H1 (cell line): ENCODE results near the gene ZFR. TPM values are rescaled to one million over a fixed set of nuclear protein-coding genes. Genes with fewer than 3 reads are reported as not detected.

Experiments used
- CTCF ChIA-PET: fragments of 300-600 bp; sonication (Branson Sonifier 250); formaldehyde crosslinking; loops from one replicate; lab custom pipeline; 2021; ENCODE audit not compliant: partially characterized antibody; lab: Charles Lee
- POLR2A ChIA-PET: fragments of 300-600 bp; sonication (Branson Sonifier 250); formaldehyde crosslinking; loops from one replicate; lab custom pipeline; 2021; ENCODE audit warnings: inconsistent platforms; ENCODE audit not compliant: partially characterized antibody; lab: Charles Lee
- DNase-seq, 2 experiments: peaks; one replicate each; pipeline versions ENCODE4 v3.0.0 to v3.0.0-alpha.2; 2010 to 2022; ENCODE audit warnings: low spot score in 2 of 2, low read depth in 1 of 2, mixed read lengths in 1 of 2
- FAIRE-seq: peaks from 2 replicates; lab custom pipeline; 2011; peaks lifted over from hg19 to GRCh38; lab: Jason Lieb, UNC
- H2AFZ ChIP-seq: 2 replicates; pipeline ENCODE4 v1.8.1; 2012; ENCODE audit warnings: low read length, inconsistent platforms
- H2AK5ac ChIP-seq: 2 replicates; pipeline ENCODE4 v1.6.1; 2013; ENCODE audit warnings: low read depth, low read length
- H2BK120ac ChIP-seq: replicated peaks from 2 replicates; pipeline ENCODE3; 2013; ENCODE audit warnings: low read depth, low read length, inconsistent platforms
- H2BK12ac ChIP-seq: 2 replicates; pipeline ENCODE4 v1.6.1; 2013; ENCODE audit warnings: low read depth, low read length
- H2BK15ac ChIP-seq: 2 replicates; pipeline ENCODE4 v1.6.1; 2013; ENCODE audit warnings: low read length
- H2BK20ac ChIP-seq: 2 replicates; pipeline ENCODE4 v1.6.1; 2013; ENCODE audit warnings: low read length
- H2BK5ac ChIP-seq: 2 replicates; pipeline ENCODE4 v1.6.1; 2013; ENCODE audit warnings: low read depth, low read length
- H3K14ac ChIP-seq: 2 replicates; pipeline ENCODE4 v1.6.1; 2013; ENCODE audit warnings: inconsistent platforms; ENCODE audit not compliant: insufficient read length
- H3K18ac ChIP-seq: 2 replicates; pipeline ENCODE4 v1.6.1; 2013; ENCODE audit warnings: low read length; ENCODE audit errors: extremely low read depth
- H3K23ac ChIP-seq: 2 replicates; pipeline ENCODE4 v1.6.1; 2013; ENCODE audit warnings: inconsistent platforms; ENCODE audit not compliant: insufficient read length
- H3K23me2 ChIP-seq: 2 replicates; pipeline ENCODE4 v1.6.1; 2013; ENCODE audit warnings: low read depth, low read length
- H3K27ac ChIP-seq: 2 replicates; pipeline ENCODE4 v1.6.1; 2011; ENCODE audit warnings: low read depth, low read length, inconsistent platforms
- H3K27me3 ChIP-seq, 4 experiments: replicated peaks in 1 of 4; 1 replicate in 1 of 4; 2 replicates in 3 of 4; pipeline versions ENCODE4 v1.6.1 to v1.8.1; 2011 to 2013; ENCODE audit warnings: low read length in 3 of 4, mild to moderate bottlenecking in 3 of 4, inconsistent platforms in 2 of 4, mixed read lengths in 2 of 4, moderate library complexity in 1 of 4; ENCODE audit not compliant: control insufficient read depth in 3 of 4, insufficient read depth in 3 of 4; ENCODE audit errors: extremely low read depth in 1 of 4
- H3K36me3 ChIP-seq, 4 experiments: 2 replicates each; pipeline versions ENCODE4 v1.6.1 to v1.8.1; 2011 to 2013; ENCODE audit warnings: mild to moderate bottlenecking in 4 of 4, low read length in 3 of 4, moderate library complexity in 2 of 4, control low read depth in 1 of 4, inconsistent platforms in 1 of 4; ENCODE audit not compliant: insufficient read depth in 4 of 4, control insufficient read depth in 2 of 4
- H3K4ac ChIP-seq: replicated peaks from 2 replicates; pipeline ENCODE3; 2013; ENCODE audit warnings: low read length, low read depth, mixed read lengths, inconsistent platforms; ENCODE audit not compliant: insufficient read length
- H3K4me1 ChIP-seq, 4 experiments: replicated peaks in 1 of 4; 1 replicate in 1 of 4; 2 replicates in 3 of 4; pipeline versions ENCODE4 v1.6.1 to v1.8.1; 2011 to 2013; ENCODE audit warnings: low read length in 3 of 4, inconsistent platforms in 2 of 4, mixed read lengths in 1 of 4; ENCODE audit not compliant: insufficient read depth in 4 of 4, control insufficient read depth in 3 of 4
- H3K4me2 ChIP-seq, 2 experiments: 2 replicates each; pipeline versions ENCODE4 v1.6.1 to v1.8.1; 2011 to 2013; ENCODE audit warnings: low read depth in 2 of 2, low read length in 2 of 2, control low read depth in 1 of 2, inconsistent platforms in 1 of 2, mild to moderate bottlenecking in 1 of 2; ENCODE audit not compliant: insufficient read depth in 1 of 2
- H3K4me3 ChIP-seq, 4 experiments: fragments of 200-600, 300-600 bp in 1 of 4; sonication (generic), shearing (Covaris generic), sonication (Bioruptor Twin) in 1 of 4; 2 replicates each; pipeline versions ENCODE4 v1.5.1 to v1.8.1; 2011 to 2016; ENCODE audit warnings: low read length in 4 of 4, low read depth in 3 of 4, control low read depth in 2 of 4, inconsistent platforms in 2 of 4, mild to moderate bottlenecking in 2 of 4, mixed read lengths in 1 of 4, moderate library complexity in 1 of 4; ENCODE audit not compliant: insufficient read depth in 2 of 4; ENCODE audit errors: extremely low read depth in 1 of 4
- H3K56ac ChIP-seq: replicated peaks from 2 replicates; pipeline ENCODE3; 2013; ENCODE audit warnings: low read depth, mild to moderate bottlenecking, mixed read lengths, low read length, inconsistent platforms; ENCODE audit not compliant: insufficient read length
- H3K79me1 ChIP-seq: 2 replicates; pipeline ENCODE4 v1.6.1; 2013; ENCODE audit warnings: low read depth, low read length, control low read depth
- H3K79me2 ChIP-seq, 2 experiments: 2 replicates each; pipeline versions ENCODE4 v1.6.1 to v1.8.1; 2012 to 2013; ENCODE audit warnings: low read length in 2 of 2, mild to moderate bottlenecking in 2 of 2, inconsistent platforms in 1 of 2; ENCODE audit not compliant: insufficient read depth in 2 of 2, control insufficient read depth in 1 of 2
- H3K9ac ChIP-seq, 4 experiments: replicated peaks in 1 of 4; 1 replicate in 1 of 4; 2 replicates in 3 of 4; pipeline versions ENCODE4 v1.6.1 to v1.8.1; 2011 to 2013; ENCODE audit warnings: low read depth in 3 of 4, low read length in 3 of 4, control low read depth in 2 of 4, mild to moderate bottlenecking in 2 of 4, moderate library complexity in 2 of 4, inconsistent platforms in 1 of 4; ENCODE audit errors: extremely low read depth in 1 of 4
- H3K9me3 ChIP-seq, 2 experiments: 2 replicates each; pipeline versions ENCODE4 v1.6.1 to v1.8.1; 2012 to 2013; ENCODE audit warnings: mild to moderate bottlenecking in 2 of 2, moderate library complexity in 2 of 2, control low read depth in 1 of 2, inconsistent platforms in 1 of 2, low read depth in 1 of 2, low read length in 1 of 2, mixed read lengths in 1 of 2; ENCODE audit not compliant: insufficient read depth in 2 of 2
- H4K20me1 ChIP-seq, 2 experiments: replicated peaks in 1 of 2; 2 replicates each; pipeline versions ENCODE3 to v1.8.1; 2011 to 2013; ENCODE audit warnings: inconsistent platforms in 2 of 2, low read length in 2 of 2, mild to moderate bottlenecking in 1 of 2; ENCODE audit not compliant: insufficient read depth in 2 of 2, control insufficient read depth in 1 of 2
- H4K5ac ChIP-seq: 2 replicates; pipeline ENCODE4 v1.6.1; 2013; ENCODE audit warnings: low read length, low read depth, mixed read lengths, inconsistent platforms; ENCODE audit not compliant: insufficient read length
- H4K8ac ChIP-seq: 2 replicates; pipeline ENCODE4 v1.8.0; 2013; ENCODE audit warnings: mild to moderate bottlenecking, moderate library complexity, low read length, inconsistent platforms; ENCODE audit not compliant: insufficient read depth; ENCODE audit errors: extremely low read depth
- H4K91ac ChIP-seq: replicated peaks from 2 replicates; pipeline ENCODE3; 2013; ENCODE audit warnings: low read length, mixed read lengths, inconsistent platforms; ENCODE audit not compliant: insufficient read length
- ASH2L ChIP-seq: fragments of 200-600, 300-600 bp; sonication (generic); IDR thresholded peaks from one replicate; pipeline ENCODE4 v1.7.1; 2017; ENCODE audit warnings: low read length
- ATF2 ChIP-seq: IDR thresholded peaks from 2 replicates; pipeline ENCODE4 v1.6.1; 2012; ENCODE audit warnings: low read length, inconsistent platforms
- BRCA1 ChIP-seq: IDR thresholded peaks from 2 replicates; pipeline ENCODE4 v1.6.1; 2012; ENCODE audit warnings: low read depth, low read length, improper control_type of control experiment
- CBX5 ChIP-seq: fragments of 300-800, 300-1000 bp; sonication (generic); IDR thresholded peaks from 2 replicates; pipeline ENCODE4 v1.7.1; 2016; ENCODE audit warnings: antibody characterized with exemption, low read length, low read depth
- JUN ChIP-seq: IDR thresholded peaks from 2 replicates; pipeline ENCODE4 v1.6.1; 2011; ENCODE audit warnings: low read depth, mild to moderate bottlenecking, improper control_type of control experiment, low read length
- KDM1A ChIP-seq: fragments of 200-600, 300-600 bp; sonication (generic); IDR thresholded peaks from 2 replicates; pipeline ENCODE4 v1.7.1; 2016; ENCODE audit warnings: mild to moderate bottlenecking, low read length, borderline replicate concordance
- POLR2A ChIP-seq, 2 experiments: IDR thresholded peaks; 1 replicate in 1 of 2; 2 replicates in 1 of 2; pipeline ENCODE4 v1.6.1; 2011; ENCODE audit warnings: low read depth in 2 of 2, low read length in 2 of 2, mild to moderate bottlenecking in 2 of 2; ENCODE audit errors: control extremely low read depth in 1 of 2
- POLR2AphosphoS5 ChIP-seq: IDR thresholded peaks from 2 replicates; pipeline ENCODE4 v1.6.1; 2011; ENCODE audit warnings: low read depth, low read length
- SAP30 ChIP-seq: fragments of 300-600 bp; sonication (generic); IDR thresholded peaks from 2 replicates; pipeline ENCODE4 v1.7.1; 2012; ENCODE audit warnings: low read length, moderate library complexity, mild to moderate bottlenecking, inconsistent platforms; ENCODE audit not compliant: insufficient read depth, insufficient replicate concordance
- SP4 ChIP-seq: IDR thresholded peaks from 2 replicates; pipeline ENCODE4 v1.6.1; 2012; ENCODE audit warnings: low read length, inconsistent platforms
- SRF ChIP-seq: IDR thresholded peaks from 2 replicates; pipeline ENCODE4 v1.6.1; 2011; ENCODE audit warnings: mild to moderate bottlenecking, low read depth, low read length, moderate library complexity
- SUZ12 ChIP-seq: fragments of 200-600 bp; sonication (generic); IDR thresholded peaks from 2 replicates; pipeline ENCODE4 v1.6.1; 2012; ENCODE audit warnings: mild to moderate bottlenecking, inconsistent platforms, low read length, moderate library complexity, mixed read lengths
- TEAD4 ChIP-seq: IDR thresholded peaks from 2 replicates; pipeline ENCODE4 v1.6.1; 2012; ENCODE audit warnings: low read depth, low read length, inconsistent platforms, mixed read lengths
- WGBS, 2 experiments: shearing (Covaris generic) in 1 of 2; methylation state at CpG; one replicate each; pipeline versions ENCODE4 v1.1.6 to v1.1.7; 2013 to 2015; ENCODE audit warnings: low lambda C conversion rate in 2 of 2, mixed read lengths in 2 of 2, inconsistent platforms in 1 of 2, low coverage in 1 of 2, missing lambda C conversion rate in 1 of 2; ENCODE audit not compliant: insufficient replicate concordance in 2 of 2, insufficient coverage in 1 of 2, insufficient read length in 1 of 2; ENCODE audit errors: extremely low coverage in 1 of 2, missing lambda C conversion rate in 1 of 2; 5-methylcytosine and 5-hydroxymethylcytosine counted together
- polyA plus RNA-seq, 7 experiments: library from polyadenylated mRNA; depleted of rRNA in 3 of 7; stranded (reverse) in 5 of 7; unstranded in 2 of 7; fragments of >200 nt in 5 of 7; fragments of 200-250 nt in 2 of 7; gene quantifications; 1 replicate in 5 of 7; 2 replicates in 1 of 7; 4 replicates in 1 of 7; pipeline versions ENCODE4 v1.2.1 to v1.2.3, GENCODE V29; 2011 to 2013; ENCODE audit warnings: missing spikeins in 2 of 7, mixed read lengths in 2 of 7
- total RNA-seq: library from RNA; stranded (reverse); fragmentation: NEBNext Ultra II Directional; extraction: Animal tissue kit (Norgen Biotek cat#: 25700); gene quantifications from 2 replicates; pipeline ENCODE4 v1.2.1, GENCODE V29; 2021

Gene ZFR
- total and polyA plus RNA-seq, 2 of the 8 experiments (the other 6 are each of a cell fraction or from before 2014, with no cell fraction given) = 68.8 to 92.7 TPM

GRCh38 chr5:32388432-32389129, 56.0 kb downstream of the ZFR start:
- Histone ChIP-seq H3K27ac (no peak overlapping the region), H4K8ac (no peak overlapping the region), H3K4me1 (no peaks in the 10 kb centered on the region), H3K4ac (no peak overlapping the region), H3K9me3 (no peaks in the 10 kb centered on the region), H4K91ac (no peak overlapping the region), H3K79me1 (no peaks in the 10 kb centered on the region), H4K20me1 (peaks cover 1% of the 10 kb centered on the region in 2 experiments), H3K56ac (no peak overlapping the region), H2AFZ (no peak overlapping the region), H3K27me3 (no peaks in the 10 kb centered on the region), H3K4me2 (no peak overlapping the region), H2BK15ac (no peak overlapping the region), H2AK5ac (no peak overlapping the region), H4K5ac (no peak overlapping the region), H3K4me3 (no peak overlapping the region), H2BK20ac (no peak overlapping the region), H3K23me2 (no peaks in the 10 kb centered on the region), H2BK5ac (no peak overlapping the region), H3K23ac (no peak overlapping the region), H3K14ac (no peak overlapping the region), H3K79me2 (no peaks in the 10 kb centered on the region), H2BK120ac (no peak overlapping the region), H3K36me3 (peaks cover 8 to 78% (median 52%) of the 10 kb centered on the region in 4 experiments), H3K9ac (no peak overlapping the region), H2BK12ac (no peak overlapping the region), H3K18ac (no peak overlapping the region)
- ChIA-PET POLR2A (no interaction called here), CTCF (interaction anchor here (0.9 to 1.2 kb wide), 2 partner anchors 9 to 201 kb away, joined by 3 to 4 read pairs; no protein-coding TSS in a partner anchor)
- no peak for DNase-seq
- FAIRE-seq = no peak
- WGBS, 2 experiments = 84% methylated on average over 6 of the region's 6 CpGs; no CpG with 5 or more reads in 1 of the 2 experiments
- TF ChIP-seq KDM1A (no peak), SRF (no peak), SAP30 (no peak), BRCA1 (no peak), JUN (no peak), SP4 (no peak), SUZ12 (no peak), CBX5 (no peak), POLR2AphosphoS5 (no peak), TEAD4 (no peak), POLR2A (IDR thresholded peaks at IDR 0.05; ENCODE audit: control extremely low read depth in 1 of 2, low read depth in 2 of 2, low read length in 2 of 2) (no peak), ATF2 (no peak), ASH2L (no peak)
